ENCODE measurements around the gene CRIP1.

DNA sequence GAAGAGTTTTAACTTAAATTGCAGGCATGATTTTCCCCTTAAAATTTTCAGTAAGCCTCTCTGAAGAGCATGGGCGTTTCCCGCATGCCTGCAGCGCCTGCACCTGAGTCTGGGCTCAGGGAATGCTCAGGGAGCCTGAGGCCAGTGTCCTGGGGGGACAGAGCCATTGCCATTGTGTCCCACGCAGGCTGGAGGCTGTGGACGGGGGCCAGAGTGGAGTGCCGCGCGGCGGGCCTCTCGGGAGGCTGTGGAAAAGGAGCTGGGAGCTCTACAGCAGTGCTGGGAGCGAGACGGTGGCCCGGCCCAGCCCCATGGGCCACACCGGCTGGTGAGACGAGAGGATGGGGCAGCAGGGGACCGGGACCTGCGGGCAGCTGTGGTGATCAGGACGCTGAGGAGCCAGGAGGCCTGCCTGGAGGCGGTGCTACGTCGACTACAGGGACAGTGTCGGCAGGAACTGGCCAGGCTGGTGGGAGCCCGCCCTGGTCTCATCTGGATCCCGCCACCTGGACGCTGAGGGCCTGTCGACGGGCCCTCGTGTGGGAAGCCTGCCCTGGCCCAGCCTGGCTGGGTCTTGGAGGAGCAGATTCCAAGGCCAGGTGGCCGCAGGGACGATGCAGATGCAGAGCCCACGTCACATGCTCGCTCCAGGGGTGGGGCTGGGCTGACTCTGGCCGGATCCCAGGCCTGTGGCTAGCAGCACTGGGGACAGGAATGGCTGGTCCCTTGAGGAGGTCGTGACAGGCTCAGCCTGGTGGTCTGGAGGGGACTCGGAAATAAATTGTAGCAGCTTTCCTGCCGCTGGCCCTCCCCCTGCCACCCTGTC lies 12.0 kb downstream of the CRIP1 start:
- TF ChIP-seq, protein P1, sequence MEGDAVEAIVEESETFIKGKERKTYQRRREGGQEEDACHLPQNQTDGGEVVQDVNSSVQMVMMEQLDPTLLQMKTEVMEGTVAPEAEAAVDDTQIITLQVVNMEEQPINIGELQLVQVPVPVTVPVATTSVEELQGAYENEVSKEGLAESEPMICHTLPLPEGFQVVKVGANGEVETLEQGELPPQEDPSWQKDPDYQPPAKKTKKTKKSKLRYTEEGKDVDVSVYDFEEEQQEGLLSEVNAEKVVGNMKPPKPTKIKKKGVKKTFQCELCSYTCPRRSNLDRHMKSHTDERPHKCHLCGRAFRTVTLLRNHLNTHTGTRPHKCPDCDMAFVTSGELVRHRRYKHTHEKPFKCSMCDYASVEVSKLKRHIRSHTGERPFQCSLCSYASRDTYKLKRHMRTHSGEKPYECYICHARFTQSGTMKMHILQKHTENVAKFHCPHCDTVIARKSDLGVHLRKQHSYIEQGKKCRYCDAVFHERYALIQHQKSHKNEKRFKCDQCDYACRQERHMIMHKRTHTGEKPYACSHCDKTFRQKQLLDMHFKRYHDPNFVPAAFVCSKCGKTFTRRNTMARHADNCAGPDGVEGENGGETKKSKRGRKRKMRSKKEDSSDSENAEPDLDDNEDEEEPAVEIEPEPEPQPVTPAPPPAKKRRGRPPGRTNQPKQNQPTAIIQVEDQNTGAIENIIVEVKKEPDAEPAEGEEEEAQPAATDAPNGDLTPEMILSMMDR (IDR thresholded peaks at IDR 0.05), result no peak
- no peak for TF ChIP-seq POLR2AphosphoS5 (IDR thresholded peaks at IDR 0.05)
- no peak for TF ChIP-seq POLR2A (IDR thresholded peaks at IDR 0.05)
- no peak for TF ChIP-seq EP300 (IDR thresholded peaks at IDR 0.05)

Data from stomach (tissue), 4 donors.